GM18907 (cell line): ENCODE results near the gene SH3RF3.
A peak's percentile ranks its signal among the peaks of the same experiment; 100 is the strongest.
"Not testable (repeated sequence)": the region's sequence is repeated elsewhere in the genome, so short reads cannot be mapped to it uniquely, and the experiment has no call there.

ENCODE experiments used
- ATAC-seq: cut with Tn5 transposase; IDR thresholded peaks from one replicate; pipeline ENCODE4 v1.9.1; 2021; ENCODE audit warnings: mild to moderate bottlenecking, moderate library complexity; ENCODE audit not compliant: unreplicated experiment

Gene SH3RF3

GRCh38 chr2:109117181-109117580 lies 11.8 kb upstream of the SH3RF3 start:
- not testable (repeated sequence) for ATAC-seq

GRCh38 chr2:109117780-109118179 lies 11.2 kb upstream of the SH3RF3 start:
- ATAC-seq = no peak

- no peak for ATAC-seq
These were observed 10.7 kb upstream of the SH3RF3 start for GRCh38 chr2:109118321-109118720.

GRCh38 chr2:109120166-109120565 lies 8.8 kb upstream of the SH3RF3 start:
- ATAC-seq = no peak

- not testable (repeated sequence) for ATAC-seq
These were observed 8.3 kb upstream of the SH3RF3 start for GRCh38 chr2:109120686-109121085.

GRCh38 chr2:109123586-109124201 lies 5.3 kb upstream of the SH3RF3 start:
- no peak for ATAC-seq

- no peak for ATAC-seq
These were observed 3.9 kb upstream of the SH3RF3 start for GRCh38 chr2:109124982-109125592.

GRCh38 chr2:109125593-109126500 lies 3.2 kb upstream of the SH3RF3 start:
- ATAC-seq = no peak

GRCh38 chr2:109126501-109126860 lies 2.5 kb upstream of the SH3RF3 start:
- no peak for ATAC-seq

GRCh38 chr2:109127556-109127955 lies 1.4 kb upstream of the SH3RF3 start:
- no peak for ATAC-seq

- ATAC-seq = peak; percentile 49
These were observed 873 bp upstream of the SH3RF3 start for GRCh38 chr2:109128048-109128615.

GRCh38 chr2:109129356-109129920 lies 433 bp downstream of the SH3RF3 start:
- ATAC-seq = peak; percentile 35

GRCh38 chr2:109129921-109130722 lies 1.1 kb downstream of the SH3RF3 start:
- ATAC-seq = no peak

- ATAC-seq = no peak
These were observed 1.7 kb downstream of the SH3RF3 start for GRCh38 chr2:109130723-109130995.

- no peak for ATAC-seq
These were observed 2.8 kb downstream of the SH3RF3 start for GRCh38 chr2:109131777-109132176.

GRCh38 chr2:109132626-109133025 lies 3.6 kb downstream of the SH3RF3 start:
- no peak for ATAC-seq

GRCh38 chr2:109133746-109134145 lies 4.7 kb downstream of the SH3RF3 start:
- ATAC-seq = no peak

- peak; percentile 71 for ATAC-seq
These were observed 5.8 kb downstream of the SH3RF3 start for GRCh38 chr2:109134741-109135358.

- no peak for ATAC-seq
These were observed 6.6 kb downstream of the SH3RF3 start for GRCh38 chr2:109135359-109136197.
